Psoas muscle (tissue), 8 donors: ENCODE results near the gene HSPG2. TPM values are rescaled to one million over a fixed set of nuclear protein-coding genes. Genes with fewer than 3 reads are reported as not detected.
A peak's percentile ranks its signal among the peaks of the same experiment; 100 is the strongest.

Experiments
- ATAC-seq, 4 donors: fragments of 200-7000 bp; cut with Tn5 transposase; one replicate each; pipeline ENCODE4 v1.9.1; 2020; ENCODE audit warnings: moderate library complexity in 3 of 4, mild to moderate bottlenecking in 2 of 4
- DNase-seq, 2 donors: peaks; one replicate each; pipeline ENCODE4 v3.0.0-alpha.2; 2020
- H3K27ac ChIP-seq: fragments of 200-600 bp; one replicate; pipeline ENCODE4 v1.8.0; 2022
- H3K27me3 ChIP-seq, 3 donors: fragments of 200-600 bp in 1 of 3; one replicate each; pipeline versions ENCODE4 v1.6.1 to v1.8.0; 2013 to 2022; ENCODE audit warnings: low read length in 2 of 3, mild to moderate bottlenecking in 2 of 3, moderate library complexity in 1 of 3; ENCODE audit not compliant: insufficient read depth in 3 of 3
- H3K36me3 ChIP-seq, 2 donors: fragments of 200-600 bp in 1 of 2; one replicate each; pipeline versions ENCODE4 v1.6.1 to v1.8.0; 2013 to 2022; ENCODE audit warnings: low read depth in 1 of 2, mild to moderate bottlenecking in 1 of 2, moderate library complexity in 1 of 2; ENCODE audit not compliant: insufficient read depth in 1 of 2
- H3K4me1 ChIP-seq: fragments of 200-600 bp; one replicate; pipeline ENCODE4 v1.8.0; 2022
- H3K4me3 ChIP-seq: fragments of 200-600 bp; one replicate; pipeline ENCODE4 v1.8.0; 2022; ENCODE audit warnings: mild to moderate bottlenecking
- H3K9me3 ChIP-seq: fragments of 200-600 bp; one replicate; pipeline ENCODE4 v1.8.0; 2022
- CTCF ChIP-seq: fragments of 200-600 bp; IDR thresholded peaks from one replicate; pipeline ENCODE4 v1.8.0; 2022; ENCODE audit warnings: antibody characterized with exemption
- WGBS, 3 donors: extraction: QIAGEN DNeasy Blood & Tissue Kit; methylation state at CpG; one replicate each; pipeline versions ENCODE4 v1.1.6 to v1.1.7; 2013; 5-methylcytosine and 5-hydroxymethylcytosine counted together
- intact Hi-C, 2 donors: fragments of 100-400 bp; cut with DNase I; formaldehyde crosslinking; loops; one replicate each; pipeline versions ENCODE4 v1.11.0 to v1.14.2; 2022
- polyA plus RNA-seq, 3 donors: library from polyadenylated mRNA; stranded (reverse); fragments of 200-250 nt; gene quantifications; one replicate each; pipeline ENCODE4 v1.2.3, GENCODE V29; 2013
- total RNA-seq, 4 donors: library from RNA; stranded (reverse); fragmentation: NEBNext Ultra II Directional in 2 of 4; extraction: Animal tissue kit (Norgen Biotek cat#: 25700) in 2 of 4; gene quantifications; one replicate each; pipeline versions ENCODE4 v1.2.1 to v1.2.4, GENCODE V29; 2021 to 2023
- donor health status: healthy with polysubstance abuse.
- donor health status: DM: no; HTN: no; CAD: no; lungs with moderate emphysema.
- donor health status: Bipolar disorder and iron deficiency.
- donor health status: healthy.
- donor health status: DM: yes; HTN: yes; CAD: no.
- donor health status: DM: no; HTN: no; CAD: no.
- donor health status: DM: no; HTN: no; CAD: no.
- donor health status: DM: yes; HTN: yes; CAD: no.

The HSPG2 gene
- total and polyA plus RNA-seq, 7 donors = 24.5 to 168 (median 102) TPM

- WGBS, 3 donors = 81 to 90% (median 85%) methylated on average over 15 to 16 of the region's 16 CpGs
- ATAC-seq (no peak), DNase-seq (peak in 1 of 2 donors; percentile 34)
- peaks cover 7% of the 10 kb centered on the region for H3K4me1 ChIP-seq
- intact Hi-C loops = no loop called here
- H3K9me3 ChIP-seq = no peaks in the 10 kb centered on the region
- no peaks in the 10 kb centered on the region for H3K27me3 ChIP-seq
- TF ChIP-seq CTCF = no peak
- H3K4me3 ChIP-seq = no peak overlapping the region
- peaks cover 12 to 93% of the 10 kb centered on the region in 2 donors for H3K36me3 ChIP-seq
- H3K27ac ChIP-seq = no peak overlapping the region
These were observed 62.8 kb downstream of the HSPG2 start for GRCh38 chr1:21874328-21874727.

GRCh38 chr1:21873761-21874160, 63.3 kb downstream of the HSPG2 start:
- TF ChIP-seq CTCF = no peak
- Histone ChIP-seq H3K36me3 (peaks cover 12 to 94% of the 10 kb centered on the region in 2 donors), H3K27me3 (no peaks in the 10 kb centered on the region), H3K4me3 (no peak overlapping the region), H3K9me3 (no peaks in the 10 kb centered on the region), H3K27ac (no peak overlapping the region), H3K4me1 (peaks cover 7% of the 10 kb centered on the region)
- intact Hi-C loops = no loop called here
- 89 to 93% (median 92%) methylated on average over 10 of the region's 10 CpGs for WGBS, 3 donors
- ATAC-seq (no peak), DNase-seq (peak in 1 of 2 donors; percentile 46)

- TF ChIP-seq CTCF = no peak
- DNase-seq (peak in 1 of 2 donors; percentile 43), ATAC-seq (no peak)
- no peaks in the 10 kb centered on the region for H3K9me3 ChIP-seq
- H3K4me1 ChIP-seq = peaks cover 7% of the 10 kb centered on the region
- intact Hi-C loops = no loop called here
- H3K36me3 ChIP-seq = peaks cover 12 to 94% of the 10 kb centered on the region in 2 donors
- H3K27me3 ChIP-seq = no peaks in the 10 kb centered on the region
- no peak overlapping the region for H3K27ac ChIP-seq
- H3K4me3 ChIP-seq = no peak overlapping the region
- 88 to 92% (median 92%) methylated on average over 8 of the region's 8 CpGs for WGBS, 3 donors
These were observed 63.9 kb downstream of the HSPG2 start for GRCh38 chr1:21873174-21873573.

- ATAC-seq (peak in 1 of 4 donors; percentile 8), DNase-seq (peak in 1 of 2 donors; percentile 41)
- H3K4me3 ChIP-seq = no peak overlapping the region
- H3K9me3 ChIP-seq = no peaks in the 10 kb centered on the region
- no peaks in the 10 kb centered on the region for H3K27me3 ChIP-seq
- H3K36me3 ChIP-seq = peaks cover 12 to 92% of the 10 kb centered on the region in 2 donors
- no peak for TF ChIP-seq CTCF
- intact Hi-C loops = no loop called here
- 80 to 91% (median 90%) methylated on average over 17 of the region's 17 CpGs for WGBS, 3 donors
- peaks cover 7% of the 10 kb centered on the region for H3K4me1 ChIP-seq
- H3K27ac ChIP-seq = no peak overlapping the region
These were observed 64.5 kb downstream of the HSPG2 start for GRCh38 chr1:21872445-21873079.

- no peak for TF ChIP-seq CTCF
- Histone ChIP-seq H3K36me3 (peaks cover 12 to 88% of the 10 kb centered on the region in 2 donors), H3K27me3 (no peaks in the 10 kb centered on the region), H3K27ac (no peak overlapping the region), H3K4me1 (peaks cover 7% of the 10 kb centered on the region), H3K4me3 (no peak overlapping the region), H3K9me3 (no peaks in the 10 kb centered on the region)
- intact Hi-C loops = no loop called here
- 52 to 78% (median 55%) methylated on average over 13 of the region's 13 CpGs for WGBS, 3 donors
- DNase-seq = peak; percentile 46 to 52
- ATAC-seq = peak in 3 of 4 donors; percentile 20 to 70 (median 54)
These were observed 65.2 kb downstream of the HSPG2 start for GRCh38 chr1:21871943-21872342.
